SK-N-SH (cell line): ENCODE measurements around the gene MAP6. TPM values are rescaled to one million over a fixed set of nuclear protein-coding genes. Genes with fewer than 3 reads are reported as not detected.

Experiments
- CTCF ChIA-PET: fragments of 300-600, 350-600 bp; formaldehyde crosslinking; extraction: SDS; loops from one replicate; lab custom pipeline; 2021; lab: Yijun Ruan, JAX
- POLR2A ChIA-PET: fragments of 350-600 bp; sonication (Branson Sonifier 250); formaldehyde crosslinking; extraction: SDS; loops from one replicate; lab custom pipeline; 2020; ENCODE audit warnings: antibody characterized with exemption, inconsistent platforms; lab: Yijun Ruan, JAX
- DNase-seq: peaks from one replicate; pipeline ENCODE4 v3.0.0; 2012
- H2AFZ ChIP-seq: fragments of 200-600 bp; sonication (generic); 2 replicates; pipeline ENCODE4 v1.8.1; 2016; ENCODE audit warnings: antibody characterized with exemption, mild to moderate bottlenecking, low read depth
- H3F3A ChIP-seq: fragments of 200-600 bp; sonication (generic); replicated peaks from 2 replicates; pipeline ENCODE3; 2016; ENCODE audit warnings: antibody characterized with exemption, mild to moderate bottlenecking; ENCODE audit not compliant: insufficient read depth
- H3K27ac ChIP-seq, 2 experiments: fragments of 200-500 bp in 1 of 2; fragments of 200-600 bp in 1 of 2; sonication (Bioruptor generic) in 1 of 2; sonication (generic), shearing (Covaris generic) in 1 of 2; 2 replicates each; pipeline versions ENCODE4 v1.5.1 to v1.6.1; 2014 to 2016; ENCODE audit warnings: low read depth in 2 of 2, inconsistent platforms in 1 of 2, low read length in 1 of 2, mild to moderate bottlenecking in 1 of 2, mixed read lengths in 1 of 2
- H3K27me3 ChIP-seq: fragments of 200-600 bp; sonication (generic), shearing (Covaris generic); 2 replicates; pipeline ENCODE4 v1.6.1; 2016; ENCODE audit warnings: mixed run types; ENCODE audit not compliant: insufficient read depth
- H3K36me3 ChIP-seq, 2 experiments: fragments of 200-500 bp in 1 of 2; fragments of 200-600 bp in 1 of 2; sonication (Bioruptor generic) in 1 of 2; sonication (generic) in 1 of 2; replicated peaks in 1 of 2; 2 replicates each; pipeline versions ENCODE3 to v1.5.1; 2014 to 2016; ENCODE audit warnings: low read length in 1 of 2, mild to moderate bottlenecking in 1 of 2; ENCODE audit not compliant: insufficient read depth in 2 of 2, control insufficient read depth in 1 of 2
- H3K4me1 ChIP-seq, 2 experiments: fragments of 200-500 bp in 1 of 2; fragments of 200-600 bp in 1 of 2; sonication (Bioruptor generic) in 1 of 2; sonication (generic), shearing (Covaris generic) in 1 of 2; 2 replicates each; pipeline versions ENCODE4 v1.5.1 to v1.6.1; 2014 to 2016; ENCODE audit warnings: low read depth in 1 of 2, low read length in 1 of 2, mixed run types in 1 of 2; ENCODE audit not compliant: insufficient read depth in 2 of 2, control insufficient read depth in 1 of 2
- H3K4me2 ChIP-seq: fragments of 200-600 bp; sonication (generic), shearing (Covaris generic); 2 replicates; pipeline ENCODE4 v1.6.1; 2017; ENCODE audit warnings: mixed run types
- H3K4me3 ChIP-seq, 2 experiments: fragments of 200-500 bp in 1 of 2; fragments of 200-600 bp in 1 of 2; sonication (Bioruptor generic) in 1 of 2; sonication (generic), shearing (Covaris generic) in 1 of 2; 2 replicates each; pipeline versions ENCODE4 v1.5.1 to v1.8.1; 2014 to 2016; ENCODE audit warnings: low read depth in 2 of 2, inconsistent platforms in 1 of 2, low read length in 1 of 2, mild to moderate bottlenecking in 1 of 2, mixed read lengths in 1 of 2, moderate library complexity in 1 of 2
- H3K79me2 ChIP-seq: fragments of 200-600 bp; sonication (generic); 2 replicates; pipeline ENCODE4 v1.8.1; 2017; ENCODE audit warnings: mild to moderate bottlenecking; ENCODE audit not compliant: insufficient read depth
- H3K9ac ChIP-seq: fragments of 200-600 bp; sonication (generic); 2 replicates; pipeline ENCODE4 v1.6.1; 2017; ENCODE audit warnings: mixed run types
- H3K9me2 ChIP-seq: fragments of 200-600 bp; sonication (generic); 2 replicates; pipeline ENCODE4 v1.6.1; 2017; ENCODE audit warnings: mixed run types
- H3K9me3 ChIP-seq: fragments of 200-600 bp; sonication (generic); 2 replicates; pipeline ENCODE4 v1.6.1; 2017; ENCODE audit warnings: mixed run types, mild to moderate bottlenecking, moderate library complexity
- H4K20me1 ChIP-seq: fragments of 200-600 bp; sonication (generic); 2 replicates; pipeline ENCODE4 v1.6.1; 2017; ENCODE audit warnings: mild to moderate bottlenecking, mixed run types; ENCODE audit not compliant: insufficient read depth
- SMC3 ChIP-seq: IDR thresholded peaks from 2 replicates; pipeline ENCODE4 v1.6.1; 2012; ENCODE audit warnings: low read depth, low read length, improper control_type of control experiment
- USF1 ChIP-seq: IDR thresholded peaks from 2 replicates; pipeline ENCODE4 v1.4.0; 2012; ENCODE audit warnings: low read depth, borderline replicate concordance
- WGBS: methylation state at CpG from one replicate; pipeline ENCODE4 v1.1.6; 2017; ENCODE audit warnings: low lambda C conversion rate; 5-methylcytosine and 5-hydroxymethylcytosine counted together
- polyA plus RNA-seq, 3 experiments: library from polyadenylated mRNA; depleted of rRNA; stranded (reverse); fragments of >200 nt; gene quantifications; 2 replicates each; pipeline ENCODE4 v1.2.3, GENCODE V29; 2012
- small RNA-seq, 7 experiments: library from RNA; depleted of rRNA; stranded (forward); fragments of <200 nt; gene quantifications; one replicate each; pipeline ENCODE3, GENCODE V24; 2012

MAP6 gene
- polyA plus RNA-seq, 1 of the 3 experiments (the other 2 are of a cell fraction): 11.1 TPM

GRCh38 chr11:75537740-75538139 is 131.1 kb downstream of the MAP6 start:
- Histone ChIP-seq H3K79me2 (no peaks in the 10 kb centered on the region), H3F3A (no peaks in the 10 kb centered on the region), H3K27me3 (no peaks in the 10 kb centered on the region), H3K27ac (no peak overlapping the region), H3K36me3 (no peaks in the 10 kb centered on the region), H3K9me3 (no peaks in the 10 kb centered on the region), H3K4me1 (peaks cover 0 to 14% of the 10 kb centered on the region in 2 experiments; a peak in 1 of 4 replicates), H3K9ac (no peak overlapping the region)
- ChIA-PET CTCF (interaction anchor here (1.2 to 4.3 kb wide), 3 partner anchors 9 to 92 kb away, joined by 3 to 27 read pairs (median 8); no protein-coding TSS in a partner anchor), POLR2A (no interaction called here)
- WGBS: 93% methylated on average over 5 of the region's 5 CpGs
- no peak for DNase-seq
- TF ChIP-seq SMC3 (no peak), USF1 (no peak)
- TF ChIP-seq, all 33 proteins: peak for 0
- Histone ChIP-seq H3K4me3 (no peak overlapping the region), H4K20me1 (no peaks in the 10 kb centered on the region), H2AFZ (no peak overlapping the region), H3K4me2 (no peak overlapping the region), H3K9me2 (no peaks in the 10 kb centered on the region)

Small RNA genes within 50 kb of the gene (small RNA-seq; reads per million reads assigned to genes)
- 0 reads per million in 7 experiments for gene AP001922.4

Other genes starting within 250 kb of the MAP6 start
- gene KLHL35, start 235.8 kb downstream of the MAP6 start, polyA plus RNA-seq (2012; rRNA removed): 1.7 and 2.0 TPM in 2 replicates
- 1.6 and 2.2 TPM in 2 replicates for gene GDPD5, start 143.1 kb downstream of the MAP6 start, polyA plus RNA-seq (2012; rRNA removed)
- gene SERPINH1, start 106.8 kb downstream of the MAP6 start, polyA plus RNA-seq (2012; rRNA removed): 221 and 293 TPM in 2 replicates
- gene MOGAT2, start 48.8 kb upstream of the MAP6 start, polyA plus RNA-seq (2012; rRNA removed): 0.03 TPM in 1 of 2 replicates, not detected in the other
- 1.1 and 1.4 TPM in 2 replicates for gene DGAT2, start 99.7 kb upstream of the MAP6 start, polyA plus RNA-seq (2012; rRNA removed)
- gene UVRAG, start 146.2 kb upstream of the MAP6 start, polyA plus RNA-seq (2012; rRNA removed): 5.8 and 7.7 TPM in 2 replicates